Neural cell (in vitro differentiated cells): ENCODE results near the gene SCGB1C2. TPM values are rescaled to one million over a fixed set of nuclear protein-coding genes. Genes with fewer than 3 reads are reported as not detected.

Experiments
- H2AFZ ChIP-seq: fragments of 200-600, 300-800 bp; sonication (generic), shearing (Covaris generic); 2 replicates; pipeline ENCODE4 v1.6.0; 2014; ENCODE audit warnings: low read depth, mild to moderate bottlenecking, antibody characterized with exemption, low read length, moderate library complexity
- H3F3A ChIP-seq: fragments of 200-600 bp; shearing (Covaris generic); 2 replicates; pipeline ENCODE4 v1.6.1; 2016; ENCODE audit warnings: mild to moderate bottlenecking, moderate library complexity, mixed read lengths, antibody characterized with exemption, low read length; ENCODE audit not compliant: insufficient read depth, poor library complexity, severe bottlenecking
- H3K27ac ChIP-seq: fragments of 200-600, 300-800 bp; sonication (generic), shearing (Covaris generic); 2 replicates; pipeline ENCODE4 v1.5.1; 2014; ENCODE audit warnings: mild to moderate bottlenecking, low read length, moderate library complexity
- H3K27me3 ChIP-seq: fragments of 300-800, 200-600 bp; sonication (generic), shearing (Covaris generic); 2 replicates; pipeline ENCODE4 v1.6.0; 2014; ENCODE audit warnings: mild to moderate bottlenecking, low read depth, low read length, moderate library complexity; ENCODE audit not compliant: insufficient read depth
- H3K36me3 ChIP-seq: fragments of 300-800, 200-600 bp; sonication (generic), shearing (Covaris generic); 2 replicates; pipeline ENCODE4 v1.5.1; 2014; ENCODE audit warnings: mild to moderate bottlenecking, antibody characterized with exemption, low read length, moderate library complexity; ENCODE audit not compliant: insufficient read depth
- H3K4me2 ChIP-seq: fragments of 300-800, 200-600 bp; sonication (generic), shearing (Covaris generic); 2 replicates; pipeline ENCODE4 v1.6.0; 2014; ENCODE audit warnings: mild to moderate bottlenecking, low read length
- H3K4me3 ChIP-seq: fragments of 300-800, 200-600 bp; sonication (generic), shearing (Covaris generic); 2 replicates; pipeline ENCODE4 v1.5.1; 2014; ENCODE audit warnings: mild to moderate bottlenecking, low read length, moderate library complexity
- H3K79me2 ChIP-seq: fragments of 200-600 bp; shearing (Covaris generic); replicated peaks from 2 replicates; pipeline ENCODE4 v1.6.0; 2014; ENCODE audit warnings: mild to moderate bottlenecking, low read length, moderate library complexity; ENCODE audit not compliant: insufficient read depth
- H3K9ac ChIP-seq: fragments of 300-800, 200-600 bp; sonication (generic), shearing (Covaris generic); 2 replicates; pipeline ENCODE4 v1.6.1; 2016; ENCODE audit warnings: mild to moderate bottlenecking, low read length, mixed read lengths
- H3K9me2 ChIP-seq: fragments of 200-600 bp; shearing (Covaris generic); 2 replicates; pipeline ENCODE4 v1.6.1; 2016; ENCODE audit warnings: mild to moderate bottlenecking, low read length, mixed read lengths; ENCODE audit not compliant: insufficient read depth
- H3K9me3 ChIP-seq: fragments of 200-600, 300-800 bp; sonication (generic), shearing (Covaris generic); 2 replicates; pipeline ENCODE4 v1.6.1; 2016; ENCODE audit warnings: mild to moderate bottlenecking, mixed run types, low read length, moderate library complexity, mixed read lengths
- H4K20me1 ChIP-seq: fragments of 200-600 bp; shearing (Covaris generic); 2 replicates; pipeline ENCODE4 v1.6.1; 2016; ENCODE audit warnings: mild to moderate bottlenecking, mixed run types; ENCODE audit not compliant: insufficient read depth
- EP300 ChIP-seq: fragments of 450-650 bp; conservative IDR thresholded peaks from 2 replicates; pipeline ENCODE4 v1.6.1; 2014; ENCODE audit warnings: antibody characterized with exemption, mild to moderate bottlenecking, moderate library complexity; ENCODE audit not compliant: poor library complexity, severe bottlenecking
- EZH2 ChIP-seq: fragments of 200-600, 300-800 bp; shearing (Covaris generic), sonication (generic); IDR thresholded peaks from 2 replicates; pipeline ENCODE4 v1.6.1; 2014; ENCODE audit warnings: antibody characterized with exemption, low read length, borderline replicate concordance, mild to moderate bottlenecking; ENCODE audit not compliant: insufficient read depth, poor library complexity, severe bottlenecking
- MXI1 ChIP-seq: fragments of 450-650 bp; conservative IDR thresholded peaks from 2 replicates; pipeline ENCODE4 v1.6.1; 2014; ENCODE audit warnings: antibody characterized with exemption, mild to moderate bottlenecking; ENCODE audit not compliant: poor library complexity, severe bottlenecking
- POLR2AphosphoS5 ChIP-seq: IDR thresholded peaks from 2 replicates; pipeline ENCODE4 v1.6.1; 2012
- RAD21 ChIP-seq: fragments of 450-650 bp; conservative IDR thresholded peaks from 2 replicates; pipeline ENCODE4 v1.6.1; 2014; ENCODE audit warnings: antibody characterized with exemption, mild to moderate bottlenecking, moderate library complexity
- SMC3 ChIP-seq: fragments of 450-650 bp; conservative IDR thresholded peaks from 2 replicates; pipeline ENCODE4 v1.6.1; 2014; ENCODE audit warnings: antibody characterized with exemption, mild to moderate bottlenecking, moderate library complexity; ENCODE audit not compliant: poor library complexity
- TAF1 ChIP-seq: IDR thresholded peaks from 2 replicates; pipeline ENCODE4 v1.6.1; 2012; ENCODE audit warnings: low read depth
- polyA plus RNA-seq: library from polyadenylated mRNA; depleted of rRNA; stranded (reverse); fragments of >200 nt; gene quantifications from 2 replicates; pipeline ENCODE4 v1.2.3, GENCODE V29; 2014
- TF ChIP-seq, protein P1 (sequence below): IDR thresholded peaks from 2 replicates; pipeline ENCODE4 v1.6.1; 2012; ENCODE audit warnings: borderline replicate concordance
- TF ChIP-seq, protein P2 (sequence below): fragments of 450-650 bp; IDR thresholded peaks from 2 replicates; pipeline ENCODE4 v1.5.1; 2014; ENCODE audit warnings: antibody characterized with exemption, mild to moderate bottlenecking, moderate library complexity; ENCODE audit not compliant: poor library complexity, severe bottlenecking

Gene SCGB1C2
- polyA plus RNA-seq, 1 donor from 2014 or later, result not detected

DNA sequence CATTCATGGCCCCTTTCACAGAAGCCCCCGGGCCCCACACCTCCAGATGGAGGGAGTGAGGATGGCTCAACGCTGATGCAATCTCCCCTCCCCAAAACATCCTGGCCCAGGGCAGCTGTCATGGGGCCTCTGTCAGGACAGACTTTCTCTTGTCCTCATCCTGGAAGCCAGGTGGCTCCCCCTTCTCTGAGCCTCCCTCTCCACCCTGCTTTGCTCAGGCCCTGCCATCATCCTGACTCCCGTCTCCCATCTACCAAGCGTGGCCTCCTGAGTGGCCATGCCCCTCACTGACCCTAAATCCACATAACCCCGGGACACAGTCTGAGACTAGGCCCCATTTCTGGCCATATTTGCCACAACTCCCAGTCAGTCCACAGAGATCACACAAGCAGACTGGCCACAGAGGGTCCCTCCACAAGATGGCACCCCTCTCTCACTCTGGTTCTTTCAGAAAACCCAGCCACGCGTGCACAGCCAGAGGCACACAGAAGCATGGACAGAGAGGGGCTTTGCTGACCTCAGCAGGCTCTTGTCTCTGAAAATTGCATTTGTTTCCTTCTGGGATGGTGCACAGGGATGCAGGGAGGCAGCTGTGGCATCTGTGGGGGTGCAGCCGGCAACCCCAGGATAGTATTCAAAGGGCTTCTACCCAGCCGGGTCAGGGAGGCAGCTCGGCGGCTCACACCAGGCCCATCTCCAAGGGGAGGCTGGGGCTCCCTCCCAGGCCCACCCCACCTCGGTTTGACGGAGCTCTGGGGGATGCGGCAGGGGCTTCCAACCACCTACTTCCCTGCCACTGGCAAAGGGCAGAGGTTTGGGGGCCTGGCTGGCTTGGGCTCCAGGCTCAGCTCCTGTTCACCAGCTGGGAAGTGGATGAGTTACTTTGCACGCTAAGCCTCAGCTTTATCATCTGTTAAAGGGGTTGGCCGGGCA lies 27.2 kb downstream of the SCGB1C2 start:
- H3K9ac ChIP-seq, result peak overlapping the region; percentile 12
- no peaks in the 10 kb centered on the region for H3F3A ChIP-seq
- no peaks in the 10 kb centered on the region for H3K27me3 ChIP-seq
- no peaks in the 10 kb centered on the region for H3K79me2 ChIP-seq
- H3K36me3 ChIP-seq, result no peaks in the 10 kb centered on the region
- no peak overlapping the region for H2AFZ ChIP-seq
- peak overlapping the region; percentile 21 for H3K27ac ChIP-seq
- H4K20me1 ChIP-seq, result no peaks in the 10 kb centered on the region
- TF ChIP-seq POLR2AphosphoS5, result no peak
- peak; percentile 99 for TF ChIP-seq RAD21
- TF ChIP-seq TAF1, result no peak
- peak; percentile 99 for TF ChIP-seq SMC3
- no peak for TF ChIP-seq EP300
- TF ChIP-seq, protein P1, sequence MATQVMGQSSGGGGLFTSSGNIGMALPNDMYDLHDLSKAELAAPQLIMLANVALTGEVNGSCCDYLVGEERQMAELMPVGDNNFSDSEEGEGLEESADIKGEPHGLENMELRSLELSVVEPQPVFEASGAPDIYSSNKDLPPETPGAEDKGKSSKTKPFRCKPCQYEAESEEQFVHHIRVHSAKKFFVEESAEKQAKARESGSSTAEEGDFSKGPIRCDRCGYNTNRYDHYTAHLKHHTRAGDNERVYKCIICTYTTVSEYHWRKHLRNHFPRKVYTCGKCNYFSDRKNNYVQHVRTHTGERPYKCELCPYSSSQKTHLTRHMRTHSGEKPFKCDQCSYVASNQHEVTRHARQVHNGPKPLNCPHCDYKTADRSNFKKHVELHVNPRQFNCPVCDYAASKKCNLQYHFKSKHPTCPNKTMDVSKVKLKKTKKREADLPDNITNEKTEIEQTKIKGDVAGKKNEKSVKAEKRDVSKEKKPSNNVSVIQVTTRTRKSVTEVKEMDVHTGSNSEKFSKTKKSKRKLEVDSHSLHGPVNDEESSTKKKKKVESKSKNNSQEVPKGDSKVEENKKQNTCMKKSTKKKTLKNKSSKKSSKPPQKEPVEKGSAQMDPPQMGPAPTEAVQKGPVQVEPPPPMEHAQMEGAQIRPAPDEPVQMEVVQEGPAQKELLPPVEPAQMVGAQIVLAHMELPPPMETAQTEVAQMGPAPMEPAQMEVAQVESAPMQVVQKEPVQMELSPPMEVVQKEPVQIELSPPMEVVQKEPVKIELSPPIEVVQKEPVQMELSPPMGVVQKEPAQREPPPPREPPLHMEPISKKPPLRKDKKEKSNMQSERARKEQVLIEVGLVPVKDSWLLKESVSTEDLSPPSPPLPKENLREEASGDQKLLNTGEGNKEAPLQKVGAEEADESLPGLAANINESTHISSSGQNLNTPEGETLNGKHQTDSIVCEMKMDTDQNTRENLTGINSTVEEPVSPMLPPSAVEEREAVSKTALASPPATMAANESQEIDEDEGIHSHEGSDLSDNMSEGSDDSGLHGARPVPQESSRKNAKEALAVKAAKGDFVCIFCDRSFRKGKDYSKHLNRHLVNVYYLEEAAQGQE, result no peak
- TF ChIP-seq EZH2, result no peak
- peak; percentile 49 for TF ChIP-seq MXI1
- TF ChIP-seq, protein P2, sequence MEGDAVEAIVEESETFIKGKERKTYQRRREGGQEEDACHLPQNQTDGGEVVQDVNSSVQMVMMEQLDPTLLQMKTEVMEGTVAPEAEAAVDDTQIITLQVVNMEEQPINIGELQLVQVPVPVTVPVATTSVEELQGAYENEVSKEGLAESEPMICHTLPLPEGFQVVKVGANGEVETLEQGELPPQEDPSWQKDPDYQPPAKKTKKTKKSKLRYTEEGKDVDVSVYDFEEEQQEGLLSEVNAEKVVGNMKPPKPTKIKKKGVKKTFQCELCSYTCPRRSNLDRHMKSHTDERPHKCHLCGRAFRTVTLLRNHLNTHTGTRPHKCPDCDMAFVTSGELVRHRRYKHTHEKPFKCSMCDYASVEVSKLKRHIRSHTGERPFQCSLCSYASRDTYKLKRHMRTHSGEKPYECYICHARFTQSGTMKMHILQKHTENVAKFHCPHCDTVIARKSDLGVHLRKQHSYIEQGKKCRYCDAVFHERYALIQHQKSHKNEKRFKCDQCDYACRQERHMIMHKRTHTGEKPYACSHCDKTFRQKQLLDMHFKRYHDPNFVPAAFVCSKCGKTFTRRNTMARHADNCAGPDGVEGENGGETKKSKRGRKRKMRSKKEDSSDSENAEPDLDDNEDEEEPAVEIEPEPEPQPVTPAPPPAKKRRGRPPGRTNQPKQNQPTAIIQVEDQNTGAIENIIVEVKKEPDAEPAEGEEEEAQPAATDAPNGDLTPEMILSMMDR, result peak; percentile 98
- no peaks in the 10 kb centered on the region for H3K9me2 ChIP-seq
- H3K4me2 ChIP-seq, result no peak overlapping the region
- no peak overlapping the region for H3K4me3 ChIP-seq
- no peaks in the 10 kb centered on the region for H3K9me3 ChIP-seq

GRCh38 chr17:165939-166338 lies 28.6 kb downstream of the SCGB1C2 start:
- no peak for TF ChIP-seq SMC3
- TF ChIP-seq EP300, result no peak
- TF ChIP-seq TAF1, result no peak
- TF ChIP-seq, protein P1, result no peak
- TF ChIP-seq, protein P2, result no peak
- no peak for TF ChIP-seq POLR2AphosphoS5
- TF ChIP-seq EZH2, result no peak
- TF ChIP-seq RAD21, result no peak
- no peak for TF ChIP-seq MXI1
- Histone ChIP-seq H3K27ac (no peak overlapping the region), H2AFZ (no peak overlapping the region), H3K9me2 (no peaks in the 10 kb centered on the region), H3K27me3 (no peaks in the 10 kb centered on the region), H3K36me3 (no peaks in the 10 kb centered on the region), H3K4me2 (no peak overlapping the region), H3K9me3 (no peaks in the 10 kb centered on the region), H3K4me3 (no peak overlapping the region), H3K79me2 (no peaks in the 10 kb centered on the region), H3K9ac (no peak overlapping the region), H3F3A (no peaks in the 10 kb centered on the region), H4K20me1 (no peaks in the 10 kb centered on the region)
